K562 (cell line): ENCODE data around the gene SKA3. TPM values are rescaled to one million over a fixed set of nuclear protein-coding genes. Genes with fewer than 3 reads are reported as not detected.
A peak's percentile ranks its signal among the peaks of the same experiment; 100 is the strongest.
"Not testable (repeated sequence)": the region's sequence is repeated elsewhere in the genome, so short reads cannot be mapped to it uniquely, and the experiment has no call there.

ENCODE experiments used
- ATAC-seq: fragments of 200-7000 bp; cut with Tn5 transposase; 3 replicates; pipeline ENCODE4 v1.9.1; 2020; ENCODE audit warnings: moderate library complexity
- BruUV-seq: library from RNA; stranded (reverse); fragments of 400-500 nt; replicated peaks from 2 replicates; lab custom pipeline; 2021; lab: Mats Ljungman, UMichigan
- CTCF ChIA-PET: fragments of 300-600 bp; formaldehyde crosslinking; extraction: SDS; loops from one replicate; lab custom pipeline; 2021; ENCODE audit warnings: low intra/inter-chr PET ratio; lab: Yijun Ruan, JAX
- POLR2A ChIA-PET: fragments of 300-600, 350-650 bp; sonication (Branson Sonifier 250); formaldehyde crosslinking; extraction: SDS; loops from one replicate; lab custom pipeline; 2021; ENCODE audit warnings: antibody characterized with exemption, inconsistent platforms; lab: Yijun Ruan, JAX
- DNase-seq, 4 experiments: peaks; one replicate each; pipeline versions ENCODE4 v3.0.0 to v3.0.0-alpha.2; 2011 to 2018; ENCODE audit warnings: low spot score in 3 of 4, mixed read lengths in 3 of 4; ENCODE audit errors: extremely low read depth in 1 of 4
- FAIRE-seq: peaks from 2 replicates; lab custom pipeline; 2011; peaks lifted over from hg19 to GRCh38; lab: Jason Lieb, UNC
- H2AFZ ChIP-seq: 2 replicates; pipeline ENCODE4 v1.6.0; 2011; ENCODE audit warnings: low read depth, low read length, control low read depth, inconsistent platforms
- H3K27ac ChIP-seq: fragments of 200-600 bp; 3 replicates; pipeline ENCODE4 v1.8.0; 2011; ENCODE audit warnings: low read depth, mild to moderate bottlenecking, control low read depth, inconsistent platforms, low read length, moderate library complexity, mixed read lengths; ENCODE audit errors: extremely low read depth
- H3K27me3 ChIP-seq, 2 experiments: fragments of 300-600 bp in 1 of 2; 2 replicates in 1 of 2; 3 replicates in 1 of 2; pipeline versions ENCODE4 v1.6.0 to v1.8.0; 2011; ENCODE audit warnings: inconsistent platforms in 2 of 2, low read length in 2 of 2, mild to moderate bottlenecking in 1 of 2, mixed read lengths in 1 of 2, moderate library complexity in 1 of 2; ENCODE audit not compliant: control insufficient read depth in 2 of 2, insufficient read depth in 2 of 2
- H3K36me3 ChIP-seq: fragments of 300-600 bp; 3 replicates; pipeline ENCODE4 v1.8.0; 2011; ENCODE audit warnings: mild to moderate bottlenecking, low read length, inconsistent platforms; ENCODE audit not compliant: control insufficient read depth, insufficient read depth
- H3K4me1 ChIP-seq, 2 experiments: fragments of 200-600 bp in 1 of 2; replicated peaks in 1 of 2; 2 replicates in 1 of 2; 3 replicates in 1 of 2; pipeline versions ENCODE4 v1.5.1 to v1.8.0; 2011; ENCODE audit warnings: inconsistent platforms in 2 of 2, low read length in 2 of 2, mild to moderate bottlenecking in 1 of 2, mixed read lengths in 1 of 2, moderate library complexity in 1 of 2; ENCODE audit not compliant: control insufficient read depth in 2 of 2, insufficient read depth in 2 of 2
- H3K4me2 ChIP-seq: 2 replicates; pipeline ENCODE4 v1.6.1; 2011; ENCODE audit warnings: low read length, control low read depth, inconsistent platforms, mixed read lengths; ENCODE audit not compliant: insufficient read depth
- H3K4me3 ChIP-seq: fragments of 200-600 bp; sonication (generic), shearing (Covaris generic); 2 replicates; pipeline ENCODE4 v1.5.1; 2016; ENCODE audit warnings: control low read depth, inconsistent platforms
- H3K79me2 ChIP-seq: fragments of 200-600 bp; 3 replicates; pipeline ENCODE4 v1.8.0; 2011; ENCODE audit warnings: low read length, inconsistent platforms; ENCODE audit not compliant: control insufficient read depth, insufficient read depth
- H3K9ac ChIP-seq, 2 experiments: 2 replicates each; pipeline versions ENCODE4 v1.6.0 to v1.6.1; 2011; ENCODE audit warnings: low read depth in 2 of 2, low read length in 2 of 2, control low read depth in 1 of 2, inconsistent platforms in 1 of 2, mild to moderate bottlenecking in 1 of 2, mixed read lengths in 1 of 2; ENCODE audit not compliant: insufficient read depth in 1 of 2
- H3K9me1 ChIP-seq: one replicate; pipeline ENCODE4 v1.6.0; 2011; ENCODE audit warnings: inconsistent platforms, mild to moderate bottlenecking, low read length, moderate library complexity; ENCODE audit not compliant: control insufficient read depth, insufficient read depth
- H3K9me3 ChIP-seq: replicated peaks from 2 replicates; pipeline ENCODE4 v1.5.1; 2011; ENCODE audit warnings: low read depth, low read length, inconsistent platforms; ENCODE audit not compliant: control insufficient read depth, insufficient read depth
- H4K20me1 ChIP-seq: replicated peaks from 2 replicates; pipeline ENCODE4 v1.6.1; 2011; ENCODE audit warnings: low read length, inconsistent platforms, mixed read lengths; ENCODE audit not compliant: control insufficient read depth, insufficient read depth
- CEBPG ChIP-seq, 3 experiments: fragments of 200-800 bp in 1 of 3; sonication (Bioruptor generic) in 1 of 3; sonication (generic) in 1 of 3; formaldehyde crosslinking in 1 of 3; IDR thresholded peaks in 2 of 3; conservative IDR thresholded peaks in 1 of 3; 2 replicates each; pipeline versions ENCODE4 v1.6.1 to v1.8.0; 2016 to 2022; ENCODE audit warnings: missing compliant biosample characterization in 2 of 3, missing genetic modification characterization in 2 of 3, mild to moderate bottlenecking in 1 of 3, missing genetic modification reagents in 1 of 3
- CXXC5 ChIP-seq: fragments of 250-450 bp; sonication (Bioruptor Pico); IDR thresholded peaks from 2 replicates; pipeline ENCODE4 v1.8.0; 2022; ENCODE audit warnings: inconsistent platforms, mild to moderate bottlenecking, moderate library complexity
- FOXK2 ChIP-seq, 2 experiments: fragments of 450-650 bp; IDR thresholded peaks in 1 of 2; conservative IDR thresholded peaks in 1 of 2; 2 replicates each; pipeline ENCODE4 v1.6.1; 2016; ENCODE audit warnings: low read depth in 2 of 2, mild to moderate bottlenecking in 1 of 2
- GABPB2 ChIP-seq: fragments of 250-450 bp; sonication (Bioruptor Pico); conservative IDR thresholded peaks from 2 replicates; pipeline ENCODE4 v1.5.1; 2021; ENCODE audit warnings: mild to moderate bottlenecking
- MTA2 ChIP-seq: fragments of 450-650 bp; IDR thresholded peaks from 2 replicates; pipeline ENCODE4 v1.6.1; 2016; ENCODE audit warnings: low read depth
- NFE2 ChIP-seq: IDR thresholded peaks from 2 replicates; pipeline ENCODE4 v1.6.1; 2014; ENCODE audit warnings: antibody characterized with exemption, low read depth
- SRSF1 ChIP-seq: fragments of 200-400 bp; formaldehyde crosslinking; IDR thresholded peaks from 2 replicates; pipeline ENCODE4 v1.6.1; 2017; ENCODE audit warnings: mild to moderate bottlenecking, low read depth, low read length, moderate library complexity
- ZBTB5 ChIP-seq: fragments of 450-650 bp; IDR thresholded peaks from 2 replicates; pipeline ENCODE4 v1.6.1; 2017; ENCODE audit warnings: antibody characterized with exemption
- WGBS: fragments of 100-300 bp; shearing (Covaris generic); methylation state at CpG from one replicate; pipeline ENCODE4 v1.1.6; 2016; ENCODE audit warnings: low coverage, mixed read lengths; ENCODE audit not compliant: insufficient coverage; ENCODE audit errors: missing lambda C conversion rate; 5-methylcytosine and 5-hydroxymethylcytosine counted together
- in situ Hi-C: fragments of 300-500 bp; cut with MboI; formaldehyde crosslinking; loops from 4 replicates; pipeline ENCODE4 v1.15.0; 2018; ENCODE audit warnings: inconsistent platforms, mixed read lengths
- intact Hi-C: fragments of 100-400 bp; cut with micrococcal nuclease; formaldehyde crosslinking; loops from 2 replicates; pipeline ENCODE4 v1.14.2; 2022
- polyA plus RNA-seq, 8 experiments: library from polyadenylated mRNA; depleted of rRNA in 4 of 8; stranded (reverse) in 5 of 8; unstranded in 3 of 8; fragments of >200 nt; fragmentation: Nextera tagmentation in 2 of 8; fragmentation: Illumina TruSeq in 1 of 8; extraction: Ambion mirVana in 2 of 8; extraction: Trizol in 1 of 8; gene quantifications; 2 replicates each; pipeline versions ENCODE4 v1.2.1 to v1.2.3, GENCODE V29; 2011 to 2014; ENCODE audit warnings: inconsistent platforms in 1 of 8, missing spikeins in 1 of 8
- total RNA-seq, 7 experiments: library from RNA; depleted of rRNA in 6 of 7; stranded (reverse); fragments of >200 nt in 6 of 7; fragmentation: Illumina TruSeq in 2 of 7; extraction: Trizol in 2 of 7; gene quantifications; 2 replicates each; pipeline versions ENCODE4 v1.2.1 to v1.2.3, GENCODE V29; 2011 to 2021; ENCODE audit warnings: low replicate concordance in 1 of 7
- TF ChIP-seq, protein P1 (sequence below): fragments of 250-450 bp; sonication (Bioruptor Pico); IDR thresholded peaks from 2 replicates; pipeline ENCODE4 v1.5.0; 2021; ENCODE audit warnings: mild to moderate bottlenecking, moderate library complexity

The SKA3 gene
- total and polyA plus RNA-seq, 9 of the 15 experiments (the other 6 are each of a cell fraction or from before 2014, with no cell fraction given): 17.0 to 53.3 (median 29.9) TPM

DNA sequence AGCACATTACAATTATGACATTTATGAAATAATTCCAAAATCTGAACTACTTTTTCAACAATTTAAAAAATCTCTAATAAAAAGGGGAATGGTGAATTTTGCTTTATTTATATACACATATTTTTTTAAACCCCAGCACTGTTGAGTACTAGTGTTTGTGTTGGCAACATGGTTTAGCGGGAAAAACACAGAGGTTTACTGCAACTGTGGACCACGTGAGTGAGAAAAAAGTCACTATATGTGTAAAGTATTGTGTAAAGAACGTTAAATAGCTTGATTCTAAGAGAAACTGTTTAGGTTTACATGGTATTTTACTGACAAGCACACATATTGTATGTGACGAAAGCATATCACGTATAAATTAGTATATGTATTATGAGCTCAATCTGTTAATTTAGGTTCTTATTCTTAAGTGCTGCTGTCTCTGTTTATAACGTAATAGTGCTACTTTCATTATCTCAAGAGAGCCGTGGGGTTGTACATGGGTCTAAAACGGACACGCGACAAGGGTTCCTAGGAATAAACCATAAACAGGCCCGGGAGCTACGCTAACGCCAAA lies 617 bp downstream of the SKA3 start:
- POLR2A ChIA-PET: interaction anchor here (1.1 to 3.0 kb wide), 5 partner anchors 9 to 234 kb away, joined by 3 to 20 read pairs (median 4); partner anchors contain the start of gene LATS2
- FAIRE-seq: no peak
- peaks cover 27% of the 10 kb centered on the region; the same call in 2 of the 3 replicates for H3K36me3 ChIP-seq
- no peak for TF ChIP-seq MTA2
- TF ChIP-seq ZBTB5: no peak
- TF ChIP-seq, protein P1, sequence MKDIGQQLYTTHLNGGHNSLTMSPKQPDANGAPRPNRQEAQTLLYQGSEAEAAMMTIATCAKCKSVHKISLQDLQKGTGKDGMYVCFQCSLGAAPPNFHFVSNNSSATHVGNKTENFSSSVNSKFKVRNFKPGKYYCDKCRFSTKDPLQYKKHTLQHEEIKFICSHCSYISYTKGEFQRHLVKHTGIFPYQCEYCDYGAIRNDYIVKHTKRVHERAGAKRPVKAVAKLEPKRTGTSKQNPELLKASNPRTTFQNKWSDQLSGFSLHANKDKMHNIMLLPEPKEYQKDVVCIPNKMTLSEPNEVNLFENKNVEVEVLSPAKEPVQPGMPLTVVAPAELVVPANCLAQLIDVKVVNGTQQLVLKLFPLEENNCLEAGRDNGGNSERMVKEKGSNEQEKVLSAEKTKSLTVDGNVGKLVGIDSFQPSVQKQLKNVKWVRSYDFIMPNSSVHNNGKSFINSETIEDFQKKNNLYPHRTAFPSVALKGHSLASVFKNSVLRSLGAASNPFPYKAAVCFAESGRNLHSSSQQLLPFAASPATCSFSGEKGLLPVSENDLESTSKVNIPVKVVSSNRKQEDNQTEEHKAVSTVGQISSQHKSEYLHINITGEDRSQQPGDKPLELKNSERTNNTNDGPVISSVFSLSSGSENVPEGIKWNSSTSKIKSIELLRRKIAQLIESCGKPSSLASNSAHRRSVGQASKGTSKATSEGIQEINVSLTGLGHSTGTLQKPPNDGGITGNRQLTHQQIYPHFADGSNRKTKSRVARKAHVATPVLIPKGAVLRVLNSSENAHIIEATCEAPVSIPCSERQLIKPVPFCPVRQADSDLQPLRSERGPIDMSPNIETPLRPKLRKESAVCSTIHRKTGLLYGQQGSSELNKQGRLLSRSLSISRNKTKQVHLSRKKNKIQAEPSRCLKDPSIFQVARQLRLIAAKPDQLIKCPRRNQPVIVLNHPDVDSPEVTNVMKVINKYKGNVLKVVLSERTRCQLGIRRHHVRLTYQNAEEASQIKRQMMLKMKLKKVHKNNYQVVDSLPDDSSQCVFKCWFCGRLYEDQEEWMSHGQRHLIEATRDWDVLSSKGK (CRISPR knock-in tag): no peak
- TF ChIP-seq NFE2: no peak
- TF ChIP-seq SRSF1: no peak
- no peak for TF ChIP-seq GABPB2 (CRISPR knock-in tag)
- TF ChIP-seq CXXC5 (CRISPR knock-in tag): no peak
- peak in 1 of 2 experiments; percentile 58; a peak in 1 of 4 replicates for TF ChIP-seq FOXK2 (conservative IDR thresholded peaks at IDR 0.05 in 1 of 2, IDR thresholded peaks at IDR 0.05 in 1 of 2; ENCODE audit: low read depth in 2 of 2)
- TF ChIP-seq CEBPG (CRISPR knock-in tag; IDR thresholded peaks at IDR 0.05): no peak
- TF ChIP-seq CEBPG (tag; conservative IDR thresholded peaks at IDR 0.05 in 1 of 2, IDR thresholded peaks at IDR 0.05 in 1 of 2): 0 out of 4 replicates have a peak, but pooled peaks of 1 of the 2 experiments have one; percentile 7
- H3K4me2 ChIP-seq: peak overlapping the region; percentile 91
- TSS peak; percentile 70 for BruUV-seq
- H4K20me1 ChIP-seq: no peaks in the 10 kb centered on the region
- 2% methylated on average over 10 of the region's 13 CpGs for WGBS
- peak in 1 of 4 experiments; percentile 15 for DNase-seq
- no peaks in the 10 kb centered on the region for H3K27me3 ChIP-seq
- H3K27ac ChIP-seq: peak overlapping the region; percentile 94
- intact Hi-C loops: no loop called here
- H3K79me2 ChIP-seq: peaks cover 64% of the 10 kb centered on the region
- no peaks in the 10 kb centered on the region for H3K9me3 ChIP-seq
- peak overlapping the region; percentile 98 for H3K9ac ChIP-seq
- H3K4me3 ChIP-seq: peak overlapping the region; percentile 83
- no peaks in the 10 kb centered on the region for H3K9me1 ChIP-seq
- peaks cover 6 to 8% of the 10 kb centered on the region in 2 experiments; a peak in 3 of 5 replicates for H3K4me1 ChIP-seq
- peak overlapping the region; percentile 92 for H2AFZ ChIP-seq
- in situ Hi-C loops: no loop called here
- ATAC-seq: no peak
- CTCF ChIA-PET: no interaction called here

GRCh38 chr13:21173767-21174166 lies 2.6 kb downstream of the SKA3 start:
- H3K4me1 ChIP-seq, H3K27ac ChIP-seq, H3K9me1 ChIP-seq, H3K27me3 ChIP-seq, H2AFZ ChIP-seq, H3K9me3 ChIP-seq, BruUV-seq, H4K20me1 ChIP-seq, H3K9ac ChIP-seq, DNase-seq, in situ Hi-C loops, FAIRE-seq, intact Hi-C loops, H3K4me3 ChIP-seq, POLR2A ChIA-PET, CTCF ChIA-PET, ATAC-seq, H3K4me2 ChIP-seq: not testable (repeated sequence)
- H3K36me3 ChIP-seq: peaks cover 39% of the 10 kb centered on the region; the same call in 2 of the 3 replicates
- H3K79me2 ChIP-seq: peaks cover 64% of the 10 kb centered on the region
- 0% methylated on average over 1 of the region's 1 CpG for WGBS
